GM19351 (cell line): ENCODE measurements around the gene SLAMF8.

ENCODE experiments used
- ATAC-seq: cut with Tn5 transposase; IDR thresholded peaks from one replicate; pipeline ENCODE4 v1.9.1; 2021; ENCODE audit warnings: mild to moderate bottlenecking, moderate library complexity; ENCODE audit not compliant: unreplicated experiment

SLAMF8 gene

GRCh38 chr1:159868766-159869165 is 42.1 kb downstream of the SLAMF8 start:
- ATAC-seq: no peak

DNA sequence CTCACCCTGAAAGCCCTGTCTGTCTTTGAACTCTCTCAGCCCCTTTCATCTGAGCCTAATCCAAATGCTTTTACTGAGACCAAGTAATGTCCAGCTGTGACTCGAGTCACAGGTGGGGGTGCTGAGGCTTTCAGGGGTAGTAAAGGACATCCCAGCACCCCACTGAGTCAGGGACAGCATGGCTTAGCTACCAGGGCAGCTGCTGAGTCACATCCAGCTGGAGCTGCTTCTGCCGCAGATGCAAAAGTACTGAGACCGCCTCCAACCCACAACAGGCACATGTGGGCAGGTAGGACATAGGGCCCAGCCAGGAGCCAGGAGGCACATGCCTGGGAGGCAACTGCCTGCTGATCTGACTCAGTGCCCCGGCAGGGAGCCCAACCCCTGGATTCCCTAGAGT is 42.5 kb downstream of the SLAMF8 start:
- ATAC-seq: peak; percentile 68

DNA sequence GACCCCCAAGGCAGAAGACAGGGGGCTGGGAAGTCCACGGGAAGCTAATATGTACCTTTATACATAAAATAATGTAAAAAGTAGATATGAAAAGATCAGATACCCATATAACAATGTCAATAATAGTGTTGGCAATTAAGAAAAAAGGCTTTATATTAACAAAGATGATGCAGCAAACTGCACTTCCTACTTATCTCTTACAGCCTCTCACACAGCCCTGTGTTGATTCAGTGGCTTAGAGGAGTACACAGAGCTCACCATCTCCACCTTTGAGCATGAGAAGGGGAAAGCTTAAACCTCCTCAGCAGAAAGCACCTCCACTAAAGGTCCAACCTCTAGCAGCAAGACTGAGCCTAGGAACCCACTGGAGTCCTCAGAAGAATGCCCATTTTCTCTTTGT is 42.9 kb downstream of the SLAMF8 start:
- ATAC-seq: no peak

DNA sequence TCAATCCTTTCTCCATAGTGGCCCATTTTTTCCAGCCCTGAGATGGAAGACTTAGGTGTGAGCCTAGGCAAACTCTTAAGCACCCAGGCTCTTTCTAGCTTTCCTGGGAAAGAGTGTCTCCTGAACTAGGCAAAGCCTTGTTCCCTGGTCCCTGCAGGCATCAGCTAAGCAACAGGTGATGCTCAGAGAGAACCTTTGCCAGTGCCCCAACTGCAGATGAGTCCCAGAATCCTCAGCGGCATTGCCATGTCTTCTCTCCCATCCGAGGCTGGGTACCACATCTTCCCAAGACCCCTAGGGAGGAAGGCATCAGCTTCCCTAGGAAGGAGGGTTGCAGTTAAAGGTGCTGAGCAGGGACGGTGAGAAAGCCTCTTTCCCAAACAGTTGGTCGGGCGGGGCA is 44.0 kb downstream of the SLAMF8 start:
- no peak for ATAC-seq

DNA sequence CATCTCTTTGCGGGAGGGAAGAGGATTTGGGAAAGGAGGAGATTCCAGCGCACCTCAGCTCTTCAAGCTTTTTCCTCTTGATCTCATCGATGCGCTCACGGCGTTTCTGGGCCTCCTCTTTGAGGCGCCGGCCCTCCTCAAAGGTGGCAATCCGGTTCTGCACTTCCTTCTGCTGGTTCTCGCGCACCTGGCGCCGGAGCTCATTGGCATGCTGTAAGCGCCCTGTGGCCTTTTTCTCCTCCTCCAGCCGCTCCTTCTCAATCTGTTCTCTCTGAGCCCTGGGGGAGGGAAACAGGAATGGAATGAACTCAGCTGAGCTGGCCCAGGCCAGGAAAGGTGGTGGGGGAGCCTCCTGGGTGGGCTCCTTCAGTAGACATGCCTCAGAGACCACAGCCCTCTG is 46.2 kb downstream of the SLAMF8 start:
- no peak for ATAC-seq

GRCh38 chr1:159873530-159874143 is 47.0 kb downstream of the SLAMF8 start:
- no peak for ATAC-seq

DNA sequence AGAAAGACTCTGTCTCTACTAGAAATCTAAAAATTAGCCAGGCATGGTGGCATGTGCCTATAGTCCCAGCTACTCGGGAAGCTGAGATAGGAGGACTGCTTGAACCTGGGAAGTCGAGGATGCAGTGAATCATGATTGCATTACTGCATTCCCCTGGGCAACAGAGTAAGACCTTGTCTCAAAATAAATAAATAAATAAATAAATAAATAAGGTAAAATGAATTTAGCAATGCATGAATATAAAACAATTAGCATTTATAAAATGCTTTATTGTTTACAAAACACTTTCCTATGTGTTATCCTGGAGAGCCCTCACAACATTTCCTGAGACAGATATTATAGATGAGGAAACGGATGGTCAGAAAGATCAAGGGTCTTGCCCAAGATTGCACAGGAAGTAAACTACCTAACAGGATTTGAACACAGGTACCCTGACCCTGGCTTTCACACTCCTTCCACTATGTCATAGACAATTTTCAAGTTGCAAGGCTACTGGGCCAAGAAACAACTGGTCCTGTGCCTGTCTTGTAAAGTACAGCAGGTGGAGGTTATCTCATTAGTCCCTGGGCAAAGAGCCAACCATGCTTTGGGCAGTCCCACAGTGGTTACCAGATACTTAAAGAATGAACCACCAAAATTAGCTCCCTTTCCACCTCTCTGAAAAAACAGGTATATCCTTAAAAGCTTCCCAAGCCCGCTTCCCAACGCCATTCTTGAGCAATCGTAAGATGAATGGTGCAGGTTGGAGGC is 51.2 kb downstream of the SLAMF8 start:
- ATAC-seq: no peak

DNA sequence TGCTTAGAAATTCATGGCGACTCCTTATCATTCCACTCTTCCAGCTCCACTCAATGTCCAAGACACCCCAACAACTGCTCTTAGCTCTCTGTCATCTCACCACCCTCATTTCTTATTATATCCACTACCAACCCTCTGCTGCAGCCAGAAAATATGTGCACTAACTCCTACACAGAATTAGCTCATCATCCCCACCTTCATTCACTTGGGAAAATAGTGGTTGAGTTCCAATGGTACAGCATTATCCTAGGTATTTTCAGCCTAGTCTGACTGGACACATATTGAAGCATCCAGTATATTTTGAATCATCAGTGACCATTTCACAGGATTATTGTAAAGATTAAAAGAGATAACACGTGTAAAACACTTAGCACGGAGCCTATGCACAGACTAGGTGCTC is 52.5 kb downstream of the SLAMF8 start:
- no peak for ATAC-seq

DNA sequence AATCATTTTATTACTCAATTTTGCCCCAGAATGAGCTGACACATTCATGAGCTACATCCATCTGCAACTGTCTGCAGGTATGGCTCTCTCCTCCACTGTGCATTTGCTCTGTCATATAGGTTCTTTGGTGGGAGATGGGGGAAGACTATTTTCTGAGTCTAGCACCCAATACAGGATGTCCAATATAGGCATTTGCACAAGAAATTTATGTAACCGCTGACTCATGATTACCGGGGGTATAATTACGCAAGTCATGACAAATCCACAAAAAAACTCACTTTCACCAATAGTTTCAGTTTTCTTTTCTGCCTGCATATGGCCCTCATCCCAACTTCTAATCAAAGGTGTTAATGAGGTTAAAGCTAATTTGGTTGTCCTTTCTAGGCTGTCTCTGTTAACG is 53.3 kb downstream of the SLAMF8 start:
- ATAC-seq: no peak

DNA sequence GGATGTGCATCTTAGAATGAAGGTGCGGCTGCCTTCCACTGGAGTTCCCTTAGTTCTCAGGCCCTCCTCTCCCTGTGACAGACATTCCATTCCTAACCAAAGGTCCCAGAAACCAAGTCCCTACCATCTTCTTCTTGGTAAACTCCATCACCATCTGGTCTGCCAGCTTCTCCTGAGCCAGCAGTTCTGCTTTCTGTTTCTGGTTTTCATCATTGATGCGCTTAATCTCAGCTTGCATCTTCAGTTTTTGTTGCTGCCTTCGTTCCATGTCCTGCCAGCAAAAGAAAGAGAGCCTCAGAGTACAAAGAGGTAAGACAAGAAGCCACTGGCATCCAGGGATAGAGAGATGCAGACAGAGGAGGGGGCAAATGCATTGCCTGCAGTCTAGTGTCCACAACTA is 53.8 kb downstream of the SLAMF8 start:
- no peak for ATAC-seq

DNA sequence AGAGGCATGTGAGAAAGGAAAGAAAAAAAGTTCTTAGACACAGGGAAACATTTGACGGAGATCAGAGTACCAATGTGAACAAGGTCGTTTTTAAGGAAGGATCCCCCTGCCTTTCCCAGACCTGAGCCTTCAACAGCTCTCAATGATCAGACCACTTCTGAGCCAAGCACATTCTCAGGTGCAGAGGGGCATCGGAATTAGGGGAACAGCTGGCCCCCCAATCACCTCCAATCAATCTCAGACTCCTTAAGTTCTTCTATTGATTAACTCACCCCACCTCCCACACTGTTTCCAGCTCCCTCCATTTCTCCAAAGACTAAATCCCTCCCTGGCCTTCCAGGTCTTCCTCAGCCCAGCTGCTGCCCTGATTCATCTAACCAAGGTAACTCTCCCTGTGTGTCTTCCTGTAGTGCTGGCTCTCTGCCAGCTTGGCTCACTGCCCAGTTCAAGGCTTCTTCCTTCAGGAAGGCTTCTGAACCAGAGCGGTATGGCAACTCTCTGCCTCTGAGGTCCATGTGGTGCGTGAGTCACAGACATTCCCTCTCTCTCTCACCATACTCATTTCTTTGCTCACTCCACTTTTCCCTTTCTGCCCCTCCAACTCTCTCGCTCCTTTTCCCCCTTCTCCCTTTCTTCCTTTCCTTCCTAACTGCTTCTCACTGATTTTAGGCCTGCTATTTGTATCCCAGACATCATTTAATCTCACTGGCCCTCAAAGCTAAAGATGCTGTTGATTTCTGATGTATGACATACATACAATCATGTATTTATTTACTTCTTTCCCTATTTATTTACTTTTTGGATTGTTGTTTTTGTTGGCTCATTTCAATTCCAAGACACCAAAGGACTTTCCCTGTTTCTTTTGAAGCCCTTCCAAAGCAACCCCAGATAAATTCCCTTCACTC is 55.2 kb downstream of the SLAMF8 start:
- ATAC-seq: no peak

DNA sequence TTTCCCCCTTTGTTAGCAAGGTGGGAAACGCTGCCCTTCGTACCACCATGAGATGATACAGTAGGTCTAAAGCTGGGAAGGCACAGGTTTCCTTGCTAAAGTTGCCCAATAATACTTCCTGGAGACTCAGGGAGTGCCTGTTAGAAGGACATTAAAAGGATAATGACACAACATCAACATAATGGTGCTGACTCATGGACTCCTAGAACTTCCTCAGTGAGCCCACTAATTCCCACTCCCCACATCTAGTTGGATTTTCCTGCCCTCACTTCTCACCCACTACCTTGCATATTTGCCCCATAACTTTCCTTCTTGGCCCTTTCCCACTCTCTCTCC is 55.8 kb downstream of the SLAMF8 start:
- no peak for ATAC-seq

DNA sequence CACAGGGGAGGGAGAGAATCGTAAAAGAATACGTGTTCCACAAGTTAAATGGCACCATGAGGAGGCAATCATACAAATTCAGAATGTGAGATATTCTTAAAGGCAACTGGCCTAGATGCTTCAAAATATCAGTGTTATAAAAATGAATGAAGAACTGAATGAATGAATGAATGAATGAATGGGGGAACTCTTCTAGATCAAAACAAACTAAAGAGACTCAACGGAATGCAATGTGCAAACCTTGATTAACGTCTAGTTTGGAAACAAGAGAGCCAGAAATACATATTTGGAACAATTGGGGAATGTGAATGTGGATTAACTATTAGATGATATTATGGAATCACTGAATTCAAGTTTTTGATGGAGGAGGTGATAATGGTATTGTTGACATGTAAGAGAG is 56.5 kb downstream of the SLAMF8 start:
- no peak for ATAC-seq

DNA sequence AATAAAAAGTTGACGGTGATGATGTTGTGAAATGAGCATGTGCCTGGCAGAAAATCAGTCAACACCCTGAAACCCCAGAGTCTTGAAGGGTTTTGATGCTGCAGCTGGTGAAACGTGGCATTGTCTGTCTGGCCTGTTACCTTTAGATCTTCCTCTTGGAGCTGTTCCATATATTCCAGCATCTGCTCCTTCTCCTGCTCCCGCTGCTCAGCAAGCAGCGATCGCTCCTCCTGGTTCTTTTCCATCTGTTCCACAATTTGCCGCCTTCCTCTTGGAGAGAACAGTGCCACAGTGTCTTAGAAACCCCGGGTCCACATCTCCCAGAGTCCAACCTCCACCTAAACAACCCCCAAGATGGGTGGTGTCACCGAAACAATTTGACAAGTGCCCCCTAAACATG is 57.6 kb downstream of the SLAMF8 start:
- ATAC-seq: no peak
